Left lung (tissue), 10 donors: ENCODE data around the gene CCDC61. TPM values are rescaled to one million over a fixed set of nuclear protein-coding genes. Genes with fewer than 3 reads are reported as not detected.

Experiments used
- ATAC-seq: fragments of 200-7000 bp; cut with Tn5 transposase; one replicate; pipeline ENCODE4 v1.9.1; 2020; ENCODE audit warnings: moderate library complexity
- DNase-seq, 4 donors: peaks; one replicate each; pipeline ENCODE4 v3.0.0-alpha.2; 2013 to 2020
- H3K27ac ChIP-seq, 2 donors: fragments of 200-600 bp; sonication (generic) in 1 of 2; one replicate each; pipeline versions ENCODE4 v1.5.0 to v1.8.0; 2020 to 2021
- H3K27me3 ChIP-seq, 2 donors: fragments of 200-600 bp; sonication (generic) in 1 of 2; one replicate each; pipeline versions ENCODE4 v1.5.0 to v1.8.0; 2020 to 2021
- H3K36me3 ChIP-seq, 2 donors: fragments of 200-600 bp; sonication (generic) in 1 of 2; one replicate each; pipeline versions ENCODE4 v1.5.0 to v1.8.0; 2020 to 2021
- H3K4me1 ChIP-seq, 2 donors: fragments of 200-600 bp; one replicate each; pipeline ENCODE4 v1.8.0; 2021
- H3K4me3 ChIP-seq, 2 donors: fragments of 200-600 bp; sonication (generic) in 1 of 2; one replicate each; pipeline versions ENCODE4 v1.5.0 to v1.8.0; 2020 to 2021; ENCODE audit warnings: mild to moderate bottlenecking in 1 of 2
- H3K9me3 ChIP-seq, 2 donors: fragments of 200-600 bp; sonication (generic) in 1 of 2; one replicate each; pipeline versions ENCODE4 v1.5.0 to v1.8.0; 2020 to 2021
- intact Hi-C, 2 donors: fragments of 100-400 bp; cut with DNase I; formaldehyde crosslinking; loops; one replicate each; pipeline versions ENCODE4 v1.11.2 to v1.14.2; 2022
- polyA plus RNA-seq, 6 donors: library from polyadenylated mRNA; unstranded; fragments of 120-200 nt; gene quantifications; one replicate each; pipeline ENCODE4 v1.2.1, GENCODE V29; 2013; ENCODE audit not compliant: insufficient read length in 6 of 6
- total RNA-seq, 2 donors: library from RNA; stranded (reverse); fragmentation: NEBNext Ultra II Directional; extraction: Animal tissue kit (Norgen Biotek cat#: 25700); gene quantifications; one replicate each; pipeline ENCODE4 v1.2.1, GENCODE V29; 2021
- TF ChIP-seq, protein P1 (sequence below), 2 donors: fragments of 200-600 bp; sonication (generic) in 1 of 2; IDR thresholded peaks; one replicate each; pipeline versions ENCODE4 v1.5.0 to v1.8.0; 2021; ENCODE audit warnings: antibody characterized with exemption in 2 of 2
- donor health status: DM: no; HTN: yes; CAD: no.
- donor health status: DM: no; HTN: no; CAD: no.

Gene CCDC61
- total and polyA plus RNA-seq, 8 donors = 12.1 to 17.3 (median 15.1) TPM

DNA sequence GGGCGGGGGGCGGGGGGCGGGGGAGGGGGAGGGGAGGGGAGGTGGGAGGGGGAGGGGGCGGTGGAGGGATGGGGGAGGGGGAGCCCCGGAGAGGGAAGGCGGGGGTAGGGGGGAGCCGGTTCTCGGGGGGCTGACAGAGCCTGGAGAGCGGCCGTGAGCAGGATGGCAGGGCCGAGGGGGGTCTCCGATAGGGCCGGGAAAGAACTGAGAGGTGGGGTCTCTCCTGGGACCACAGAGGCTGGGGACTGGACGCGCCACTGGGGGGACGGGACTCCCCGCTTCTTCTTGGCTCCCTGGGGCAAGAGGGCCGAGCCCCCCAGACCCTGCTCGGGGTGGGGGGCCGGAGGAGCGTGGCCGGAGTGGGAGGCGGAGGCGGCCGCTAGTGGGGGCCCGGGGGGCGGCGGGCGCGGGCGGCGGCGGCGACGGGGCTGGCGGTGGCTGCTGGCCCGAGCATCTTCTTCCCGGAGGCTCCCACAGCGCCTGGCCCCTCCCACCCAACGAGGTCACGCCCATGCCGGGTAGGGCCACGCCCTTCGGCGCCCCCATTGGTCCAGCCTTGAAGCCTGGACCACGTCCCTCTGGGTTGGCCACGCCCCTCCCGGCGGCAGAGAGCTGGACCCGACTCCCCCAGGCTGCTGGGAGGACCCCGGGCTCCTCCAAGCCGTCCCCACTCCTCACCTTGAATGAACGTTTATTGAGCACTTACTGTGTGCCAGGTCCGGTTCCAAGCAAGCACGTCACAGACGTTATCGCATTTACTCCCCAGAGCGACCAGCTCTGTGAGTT, 21.5 kb upstream of the CCDC61 start, which contains the start of gene NOVA2:
Gene NOVA2 (minus strand): TSS at position 313 of the 786 bp plus-strand sequence. CDS start 514 bp downstream, outside the sequence.
- H3K36me3 ChIP-seq = no peaks in the 10 kb centered on the region
- peaks cover 37 to 84% of the 10 kb centered on the region in 2 donors for H3K27me3 ChIP-seq
- H3K4me3 ChIP-seq = peak within 1 kb of the TSS in 1 of 2 donors; percentile 46
- intact Hi-C loops = no loop called here
- H3K4me1 ChIP-seq = peaks cover 0 to 10% of the 10 kb centered on the region in 2 donors
- H3K9me3 ChIP-seq = no peaks in the 10 kb centered on the region
- TF ChIP-seq, protein P1, sequence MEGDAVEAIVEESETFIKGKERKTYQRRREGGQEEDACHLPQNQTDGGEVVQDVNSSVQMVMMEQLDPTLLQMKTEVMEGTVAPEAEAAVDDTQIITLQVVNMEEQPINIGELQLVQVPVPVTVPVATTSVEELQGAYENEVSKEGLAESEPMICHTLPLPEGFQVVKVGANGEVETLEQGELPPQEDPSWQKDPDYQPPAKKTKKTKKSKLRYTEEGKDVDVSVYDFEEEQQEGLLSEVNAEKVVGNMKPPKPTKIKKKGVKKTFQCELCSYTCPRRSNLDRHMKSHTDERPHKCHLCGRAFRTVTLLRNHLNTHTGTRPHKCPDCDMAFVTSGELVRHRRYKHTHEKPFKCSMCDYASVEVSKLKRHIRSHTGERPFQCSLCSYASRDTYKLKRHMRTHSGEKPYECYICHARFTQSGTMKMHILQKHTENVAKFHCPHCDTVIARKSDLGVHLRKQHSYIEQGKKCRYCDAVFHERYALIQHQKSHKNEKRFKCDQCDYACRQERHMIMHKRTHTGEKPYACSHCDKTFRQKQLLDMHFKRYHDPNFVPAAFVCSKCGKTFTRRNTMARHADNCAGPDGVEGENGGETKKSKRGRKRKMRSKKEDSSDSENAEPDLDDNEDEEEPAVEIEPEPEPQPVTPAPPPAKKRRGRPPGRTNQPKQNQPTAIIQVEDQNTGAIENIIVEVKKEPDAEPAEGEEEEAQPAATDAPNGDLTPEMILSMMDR (IDR thresholded peaks at IDR 0.05) = no peak
- peak within 1 kb of the TSS; percentile 15 to 50 for H3K27ac ChIP-seq
- ATAC-seq (peak; percentile 71), DNase-seq (peak in 3 of 4 donors; percentile 48 to 80 (median 51))

DNA sequence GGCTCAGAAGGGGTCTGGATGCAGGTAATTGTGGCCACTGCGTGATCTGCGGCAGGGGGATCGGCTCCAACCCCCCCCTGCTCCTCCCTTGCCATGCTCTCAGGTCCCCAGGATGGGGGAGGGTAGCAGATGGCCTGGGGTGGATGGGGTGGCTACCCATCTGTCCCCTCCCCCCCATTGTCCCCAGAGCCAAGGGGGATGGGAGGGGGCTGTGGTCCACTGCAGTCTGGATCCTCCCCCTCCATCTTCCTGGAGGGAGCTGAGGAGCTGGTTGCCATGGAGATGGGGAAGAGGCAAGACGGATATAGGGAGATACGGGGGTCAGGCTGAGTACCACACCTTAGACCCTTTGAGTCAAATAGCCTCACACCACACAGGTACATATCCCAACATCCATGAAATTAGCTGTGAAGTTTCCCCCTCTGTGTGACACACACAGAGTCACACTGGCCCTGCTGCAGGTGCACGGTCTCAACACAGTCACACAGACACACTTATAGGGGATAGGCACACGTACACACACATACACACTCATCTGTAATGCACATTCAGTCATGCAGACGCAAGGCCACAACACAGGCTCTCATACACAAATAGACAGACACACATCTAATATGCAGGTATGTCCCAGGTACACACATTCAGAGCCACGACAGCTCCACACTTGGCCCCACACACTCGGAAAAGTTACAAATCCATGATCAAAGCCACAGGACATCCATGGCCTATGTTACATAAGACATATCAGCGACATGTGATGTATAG, 19.8 kb upstream of the CCDC61 start:
- Histone ChIP-seq H3K4me1 (peaks cover 0 to 10% of the 10 kb centered on the region in 2 donors), H3K36me3 (no peaks in the 10 kb centered on the region), H3K27ac (no peak overlapping the region), H3K4me3 (no peak overlapping the region), H3K9me3 (no peaks in the 10 kb centered on the region), H3K27me3 (peaks cover 37 to 69% of the 10 kb centered on the region in 2 donors)
- no peak for ATAC-seq
- TF ChIP-seq, protein P1 (IDR thresholded peaks at IDR 0.05) = no peak
- intact Hi-C loops = no loop called here
- DNase-seq = peak in 1 of 4 donors; percentile 25

DNA sequence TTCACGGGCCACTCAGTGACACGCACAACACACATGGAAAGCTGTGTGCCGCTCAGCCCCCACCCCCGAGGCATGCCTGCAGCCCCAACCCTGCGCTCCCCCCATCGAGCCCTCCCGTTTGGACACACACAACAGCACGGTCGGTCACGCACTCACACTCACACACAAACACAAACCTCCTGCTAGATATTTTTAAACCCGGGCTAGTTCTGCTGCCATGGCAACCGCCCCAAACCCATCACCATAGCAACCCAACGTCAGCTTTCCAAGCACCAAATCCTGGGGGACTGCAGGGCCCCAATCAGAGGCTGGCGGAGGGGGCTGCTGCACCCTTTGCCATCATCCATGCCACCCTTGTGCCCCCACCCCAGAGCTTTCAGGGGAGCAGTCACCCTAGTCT, 19.1 kb upstream of the CCDC61 start:
- H3K27me3 ChIP-seq = peaks cover 32 to 62% of the 10 kb centered on the region in 2 donors
- peaks cover 0 to 3% of the 10 kb centered on the region in 2 donors for H3K4me1 ChIP-seq
- intact Hi-C loops = no loop called here
- H3K9me3 ChIP-seq = no peaks in the 10 kb centered on the region
- H3K4me3 ChIP-seq = no peak overlapping the region
- peak in 1 of 4 donors; percentile 43 for DNase-seq
- ATAC-seq = no peak
- no peak overlapping the region for H3K27ac ChIP-seq
- TF ChIP-seq, protein P1 (IDR thresholded peaks at IDR 0.05) = no peak
- no peaks in the 10 kb centered on the region for H3K36me3 ChIP-seq

DNA sequence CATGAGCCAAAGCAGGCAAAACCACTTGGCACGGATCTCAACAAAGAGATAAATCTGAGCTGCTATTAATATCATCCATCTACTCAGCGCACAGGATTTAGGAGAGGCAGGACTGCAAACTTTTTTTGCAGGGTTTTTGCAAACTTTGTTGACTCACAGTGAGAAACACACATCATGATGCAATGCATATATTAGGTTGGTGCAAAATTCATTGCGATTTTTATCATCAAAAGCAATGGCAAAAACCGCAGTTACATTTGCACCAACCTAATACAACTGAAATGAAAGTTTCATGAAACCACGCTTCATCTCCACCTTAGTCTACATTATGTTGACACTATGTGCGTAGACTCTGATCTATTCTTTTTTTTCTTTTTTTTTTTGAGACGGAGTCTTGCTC, 17.1 kb upstream of the CCDC61 start:
- Histone ChIP-seq H3K4me3 (no peak overlapping the region), H3K4me1 (peaks cover 0 to 3% of the 10 kb centered on the region in 2 donors), H3K9me3 (no peaks in the 10 kb centered on the region), H3K27ac (no peak overlapping the region), H3K27me3 (peaks cover 13 to 42% of the 10 kb centered on the region in 2 donors), H3K36me3 (no peaks in the 10 kb centered on the region)
- intact Hi-C loops = no loop called here
- TF ChIP-seq, protein P1 (IDR thresholded peaks at IDR 0.05) = no peak
- ATAC-seq (no peak), DNase-seq (no peak)

DNA sequence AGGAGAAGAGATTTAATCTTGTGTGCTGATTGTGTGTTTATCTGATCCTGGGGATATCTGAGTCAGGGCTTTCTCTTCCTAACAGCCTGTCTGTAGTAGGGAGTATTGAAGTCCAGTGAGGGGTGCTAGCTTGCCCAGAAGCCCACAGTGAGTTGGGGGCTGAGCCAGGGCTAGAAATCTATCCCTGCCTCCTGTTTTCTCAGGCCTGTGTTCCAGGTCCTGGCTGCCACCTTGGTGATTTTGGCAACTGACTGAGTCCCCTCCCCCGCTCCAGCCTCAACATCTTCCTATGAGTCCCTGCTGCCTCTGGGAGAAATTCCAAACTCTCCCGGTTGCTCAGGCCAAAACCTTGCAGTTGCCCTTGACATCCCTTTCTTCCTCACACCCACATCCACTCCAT, 13.9 kb upstream of the CCDC61 start:
- H3K4me1 ChIP-seq = no peaks in the 10 kb centered on the region
- no peak overlapping the region for H3K4me3 ChIP-seq
- H3K27ac ChIP-seq = no peak overlapping the region
- H3K9me3 ChIP-seq = no peaks in the 10 kb centered on the region
- H3K27me3 ChIP-seq = peaks cover 0 to 17% of the 10 kb centered on the region in 2 donors
- intact Hi-C loops = no loop called here
- ATAC-seq (no peak), DNase-seq (no peak)
- H3K36me3 ChIP-seq = no peaks in the 10 kb centered on the region
- TF ChIP-seq, protein P1 (IDR thresholded peaks at IDR 0.05) = no peak
